Keratinocyte (primary cell): ENCODE data around the gene MXD3. TPM values are rescaled to one million over a fixed set of nuclear protein-coding genes. Genes with fewer than 3 reads are reported as not detected.

ENCODE experiments used
- DNase-seq: peaks from one replicate; pipeline ENCODE4 v3.0.0-alpha.2; 2011; ENCODE audit warnings: low read depth, missing footprints, low spot score
- FAIRE-seq: peaks from 2 replicates; lab custom pipeline; 2011; peaks lifted over from hg19 to GRCh38; lab: Jason Lieb, UNC
- H2AFZ ChIP-seq: 2 replicates; pipeline ENCODE4 v1.6.0; 2012; ENCODE audit warnings: low read length, control low read depth, inconsistent platforms; ENCODE audit not compliant: control insufficient read depth
- H3K27ac ChIP-seq: 2 replicates; pipeline ENCODE4 v1.5.1; 2011; ENCODE audit warnings: low read length; ENCODE audit not compliant: control insufficient read depth, insufficient read depth
- H3K27me3 ChIP-seq: 3 replicates; pipeline ENCODE4 v1.6.0; 2011; ENCODE audit warnings: low read length; ENCODE audit not compliant: control insufficient read depth, insufficient read depth; ENCODE audit errors: extremely low read depth
- H3K36me3 ChIP-seq, 2 experiments: 2 replicates in 1 of 2; 3 replicates in 1 of 2; pipeline ENCODE4 v1.5.1; 2011; ENCODE audit warnings: low read length in 2 of 2, mild to moderate bottlenecking in 1 of 2; ENCODE audit not compliant: control insufficient read depth in 2 of 2, insufficient read depth in 2 of 2; ENCODE audit errors: extremely low read depth in 1 of 2
- H3K4me1 ChIP-seq: 3 replicates; pipeline ENCODE4 v1.5.1; 2011; ENCODE audit warnings: low read length; ENCODE audit not compliant: control insufficient read depth, insufficient read depth; ENCODE audit errors: extremely low read depth
- H3K4me2 ChIP-seq: 3 replicates; pipeline ENCODE4 v1.6.0; 2011; ENCODE audit warnings: low read depth, low read length; ENCODE audit not compliant: control insufficient read depth, insufficient read depth; ENCODE audit errors: extremely low read depth
- H3K4me3 ChIP-seq, 3 experiments: fragments of 200-600 bp in 1 of 3; sonication (generic) in 1 of 3; 2 replicates in 2 of 3; 3 replicates in 1 of 3; pipeline ENCODE4 v1.5.1; 2011 to 2016; ENCODE audit warnings: low read length in 3 of 3, mild to moderate bottlenecking in 3 of 3, control low read depth in 2 of 3, inconsistent platforms in 1 of 3, low read depth in 1 of 3, mixed read lengths in 1 of 3, mixed run types in 1 of 3, moderate library complexity in 1 of 3; ENCODE audit not compliant: control insufficient read depth in 2 of 3, insufficient read depth in 2 of 3; ENCODE audit errors: extremely low read depth in 1 of 3
- H3K79me2 ChIP-seq: 2 replicates; pipeline ENCODE4 v1.6.0; 2012; ENCODE audit warnings: low read length; ENCODE audit not compliant: control insufficient read depth, insufficient read depth
- H3K9ac ChIP-seq: 3 replicates; pipeline ENCODE4 v1.6.0; 2011; ENCODE audit warnings: low read length; ENCODE audit not compliant: control insufficient read depth, insufficient read depth; ENCODE audit errors: extremely low read depth
- H3K9me1 ChIP-seq: 3 replicates; pipeline ENCODE4 v1.6.0; 2011; ENCODE audit warnings: low read length; ENCODE audit not compliant: control insufficient read depth, insufficient read depth; ENCODE audit errors: extremely low read depth
- H3K9me3 ChIP-seq: 2 replicates; pipeline ENCODE4 v1.5.1; 2012; ENCODE audit warnings: low read depth, low read length; ENCODE audit not compliant: control insufficient read depth
- H4K20me1 ChIP-seq: 3 replicates; pipeline ENCODE4 v1.6.0; 2011; ENCODE audit warnings: low read length; ENCODE audit not compliant: control insufficient read depth, insufficient read depth; ENCODE audit errors: extremely low read depth
- CTCF ChIP-seq, 3 experiments: IDR thresholded peaks in 1 of 3; conservative IDR thresholded peaks in 1 of 3; optimal IDR thresholded peaks in 1 of 3; 2 replicates in 2 of 3; 3 replicates in 1 of 3; pipeline versions ENCODE3 to v1.5.1; 2011; ENCODE audit warnings: low read length in 3 of 3, mild to moderate bottlenecking in 3 of 3, moderate library complexity in 2 of 3, control low read depth in 1 of 3, inconsistent platforms in 1 of 3; ENCODE audit not compliant: insufficient read depth in 2 of 3; ENCODE audit errors: extremely low read depth in 1 of 3
- EZH2 ChIP-seq: IDR thresholded peaks from one replicate; pipeline ENCODE4 v1.6.1; 2012; ENCODE audit warnings: inconsistent platforms, mild to moderate bottlenecking, low read length, moderate library complexity
- dilution Hi-C: fragments of 300-500 bp; cut with MboI; formaldehyde crosslinking; loops from one replicate; pipeline ENCODE4 v1.7.0; 2020; ENCODE audit warnings: low sequenced_read_pairs; ENCODE audit not compliant: extremely low pct_ligation_motif_present
- polyA plus RNA-seq, 5 experiments: library from polyadenylated mRNA; depleted of rRNA in 3 of 5; stranded (reverse) in 3 of 5; stranded (forward) in 1 of 5; unstranded in 1 of 5; fragments of >200 nt; gene quantifications; 1 replicate in 1 of 5; 2 replicates in 3 of 5; 3 replicates in 1 of 5; pipeline versions ENCODE4 v1.2.1 to v1.2.3, GENCODE V29; 2011 to 2012; ENCODE audit warnings: missing spikeins in 2 of 5, low read depth in 1 of 5, low replicate concordance in 1 of 5

Gene MXD3
- polyA plus RNA-seq, 1 donor (not counting 4 experiments of a cell fraction or from before 2014, with no cell fraction given), result 0.97 TPM

- no peak for FAIRE-seq
- Histone ChIP-seq H3K9me3 (no peaks in the 10 kb centered on the region), H3K9ac (no peak overlapping the region), H3K79me2 (no peaks in the 10 kb centered on the region), H3K36me3 (peaks cover 0 to 3% of the 10 kb centered on the region in 2 experiments), H3K27me3 (no peaks in the 10 kb centered on the region), H3K27ac (no peak overlapping the region), H3K4me3 (no peak overlapping the region), H2AFZ (no peak overlapping the region), H3K4me2 (no peak overlapping the region), H3K9me1 (peaks cover 3% of the 10 kb centered on the region), H3K4me1 (no peaks in the 10 kb centered on the region), H4K20me1 (no peaks in the 10 kb centered on the region)
- dilution Hi-C loops, result no loop called here
- DNase-seq, result no peak
- TF ChIP-seq CTCF (optimal IDR thresholded peaks at IDR 0.05 in 1 of 3, IDR thresholded peaks at IDR 0.05 in 1 of 3, conservative IDR thresholded peaks at IDR 0.05 in 1 of 3; ENCODE audit: extremely low read depth in 1 of 3, insufficient read depth in 2 of 3, low read length in 3 of 3) (no peak), EZH2 (no peak)
These were observed 9.2 kb upstream of the MXD3 start for GRCh38 chr5:177320879-177321278.

- H4K20me1 ChIP-seq, result no peaks in the 10 kb centered on the region
- no peak for TF ChIP-seq EZH2
- no peak for TF ChIP-seq CTCF (optimal IDR thresholded peaks at IDR 0.05 in 1 of 3, IDR thresholded peaks at IDR 0.05 in 1 of 3, conservative IDR thresholded peaks at IDR 0.05 in 1 of 3; ENCODE audit: extremely low read depth in 1 of 3, insufficient read depth in 2 of 3, low read length in 3 of 3)
- H3K9me3 ChIP-seq, result no peaks in the 10 kb centered on the region
- dilution Hi-C loops, result no loop called here
- no peaks in the 10 kb centered on the region for H3K27me3 ChIP-seq
- no peak for FAIRE-seq
- peaks cover 3% of the 10 kb centered on the region for H3K9me1 ChIP-seq
- no peak for DNase-seq
- H3K9ac ChIP-seq, result no peak overlapping the region
- H3K4me1 ChIP-seq, result no peaks in the 10 kb centered on the region
- peaks cover 0 to 3% of the 10 kb centered on the region in 2 experiments for H3K36me3 ChIP-seq
- no peak overlapping the region for H3K4me2 ChIP-seq
- no peaks in the 10 kb centered on the region for H3K79me2 ChIP-seq
- H2AFZ ChIP-seq, result no peak overlapping the region
- no peak overlapping the region for H3K4me3 ChIP-seq
- H3K27ac ChIP-seq, result no peak overlapping the region
These were observed 8.4 kb upstream of the MXD3 start for GRCh38 chr5:177319913-177320588.
